H9 (cell line): ENCODE measurements around the gene TMEM191B. TPM values are rescaled to one million over a fixed set of nuclear protein-coding genes. Genes with fewer than 3 reads are reported as not detected.
"Not testable (repeated sequence)": the region's sequence is repeated elsewhere in the genome, so short reads cannot be mapped to it uniquely, and the experiment has no call there.

Experiments used
- DNase-seq: peaks from one replicate; pipeline ENCODE4 v3.0.0-alpha.2; 2017
- H2AFZ ChIP-seq: one replicate; pipeline ENCODE4 v1.6.1; 2013; ENCODE audit warnings: mild to moderate bottlenecking, low read length, control low read depth, moderate library complexity
- H2AK5ac ChIP-seq: 2 replicates; pipeline ENCODE4 v1.6.1; 2013; ENCODE audit warnings: low read length, control low read depth, mixed read lengths; ENCODE audit not compliant: insufficient read length
- H2BK120ac ChIP-seq: one replicate; pipeline ENCODE4 v1.6.1; 2013; ENCODE audit warnings: low read depth, mild to moderate bottlenecking, low read length, control low read depth, inconsistent platforms; ENCODE audit not compliant: poor library complexity, severe bottlenecking
- H2BK12ac ChIP-seq: 2 replicates; pipeline ENCODE4 v1.6.1; 2013; ENCODE audit warnings: low read length, control low read depth, mixed read lengths, low read depth; ENCODE audit not compliant: insufficient read length
- H2BK15ac ChIP-seq: 2 replicates; pipeline ENCODE4 v1.6.1; 2013; ENCODE audit warnings: low read depth, low read length, control low read depth
- H2BK20ac ChIP-seq: one replicate; pipeline ENCODE4 v1.6.1; 2013; ENCODE audit warnings: low read depth, mild to moderate bottlenecking, low read length, control low read depth, inconsistent platforms; ENCODE audit not compliant: poor library complexity, severe bottlenecking
- H2BK5ac ChIP-seq: 2 replicates; pipeline ENCODE4 v1.6.1; 2013; ENCODE audit warnings: low read length, control low read depth, mixed read lengths; ENCODE audit not compliant: insufficient read length
- H3K14ac ChIP-seq: 2 replicates; pipeline ENCODE4 v1.6.1; 2013; ENCODE audit warnings: low read length, control low read depth; ENCODE audit not compliant: insufficient read depth
- H3K18ac ChIP-seq: 2 replicates; pipeline ENCODE4 v1.6.1; 2013; ENCODE audit warnings: low read depth, mild to moderate bottlenecking, mixed read lengths, low read length, control low read depth; ENCODE audit not compliant: insufficient read length
- H3K23ac ChIP-seq: 2 replicates; pipeline ENCODE4 v1.6.1; 2013; ENCODE audit warnings: low read length, control low read depth, mixed read lengths, low read depth; ENCODE audit not compliant: insufficient read length
- H3K23me2 ChIP-seq: 2 replicates; pipeline ENCODE4 v1.6.1; 2013; ENCODE audit warnings: low read depth, mild to moderate bottlenecking, mixed read lengths, low read length, control low read depth; ENCODE audit not compliant: insufficient read length, poor library complexity, severe bottlenecking
- H3K27ac ChIP-seq: 2 replicates; pipeline ENCODE4 v1.5.1; 2013; ENCODE audit warnings: low read length, control low read depth, mixed read lengths, low read depth; ENCODE audit not compliant: insufficient read length
- H3K27me3 ChIP-seq: 2 replicates; pipeline ENCODE4 v1.6.1; 2013; ENCODE audit warnings: low read length, control low read depth, inconsistent platforms; ENCODE audit not compliant: insufficient read depth
- H3K4ac ChIP-seq: 2 replicates; pipeline ENCODE4 v1.6.1; 2013; ENCODE audit warnings: low read depth, mild to moderate bottlenecking, control low read depth, inconsistent platforms, low read length, moderate library complexity
- H3K4me1 ChIP-seq: 2 replicates; pipeline ENCODE4 v1.6.1; 2013; ENCODE audit warnings: low read length, control low read depth, inconsistent platforms; ENCODE audit not compliant: insufficient read depth
- H3K4me2 ChIP-seq: 2 replicates; pipeline ENCODE4 v1.6.1; 2013; ENCODE audit warnings: low read length, control low read depth, mixed read lengths; ENCODE audit not compliant: insufficient read length, insufficient read depth
- H3K56ac ChIP-seq: 2 replicates; pipeline ENCODE4 v1.6.1; 2013; ENCODE audit warnings: low read depth, mild to moderate bottlenecking, mixed read lengths, low read length, control low read depth; ENCODE audit not compliant: insufficient read length
- H3K79me1 ChIP-seq: 2 replicates; pipeline ENCODE4 v1.6.1; 2013; ENCODE audit warnings: low read depth, mild to moderate bottlenecking, moderate library complexity, low read length, control low read depth, inconsistent platforms; ENCODE audit not compliant: insufficient read depth, poor library complexity, severe bottlenecking
- H3K79me2 ChIP-seq: 2 replicates; pipeline ENCODE4 v1.6.1; 2013; ENCODE audit warnings: low read length, control low read depth, inconsistent platforms; ENCODE audit not compliant: insufficient read depth
- H3K9ac ChIP-seq: 2 replicates; pipeline ENCODE4 v1.6.1; 2013; ENCODE audit warnings: low read length, control low read depth, mixed read lengths; ENCODE audit not compliant: insufficient read length; ENCODE audit errors: extremely low read depth
- H3K9me3 ChIP-seq: one replicate; pipeline ENCODE4 v1.6.1; 2013; ENCODE audit warnings: low read depth, low read length, inconsistent platforms; ENCODE audit not compliant: control insufficient read depth
- H3T11ph ChIP-seq: one replicate; pipeline ENCODE4 v1.6.1; 2013; ENCODE audit warnings: mild to moderate bottlenecking, low read length, control low read depth, inconsistent platforms
- H4K20me1 ChIP-seq: one replicate; pipeline ENCODE4 v1.6.1; 2013; ENCODE audit not compliant: control insufficient read depth, insufficient read length, insufficient read depth
- H4K5ac ChIP-seq: 2 replicates; pipeline ENCODE4 v1.6.1; 2013; ENCODE audit warnings: low read depth, mild to moderate bottlenecking, mixed read lengths, low read length, control low read depth; ENCODE audit not compliant: insufficient read length
- H4K8ac ChIP-seq: replicated peaks from 2 replicates; pipeline ENCODE4 v1.6.1; 2013; ENCODE audit warnings: low read length, control low read depth, mixed read lengths, low read depth; ENCODE audit not compliant: insufficient read length
- H4K91ac ChIP-seq: 2 replicates; pipeline ENCODE4 v1.6.1; 2013; ENCODE audit warnings: low read depth, mild to moderate bottlenecking, moderate library complexity, mixed read lengths, low read length, control low read depth; ENCODE audit not compliant: insufficient read length
- H3K27ac Mint-ChIP-seq, 3 experiments: 2 replicates in 2 of 3; 3 replicates in 1 of 3; pipeline ENCODE4 v1.8.0; 2020 to 2021; ENCODE audit warnings: mixed read lengths in 3 of 3, mild to moderate bottlenecking in 1 of 3, moderate library complexity in 1 of 3
- H3K27me3 Mint-ChIP-seq: 2 replicates; pipeline ENCODE4 v1.8.0; 2021; ENCODE audit warnings: low read depth, mild to moderate bottlenecking, moderate library complexity, mixed read lengths
- H3K36me3 Mint-ChIP-seq, 3 experiments: 2 replicates in 2 of 3; 3 replicates in 1 of 3; pipeline ENCODE4 v1.8.0; 2020 to 2021; ENCODE audit warnings: low read depth in 3 of 3, mixed read lengths in 3 of 3; ENCODE audit not compliant: insufficient read depth in 1 of 3
- H3K4me1 Mint-ChIP-seq, 2 experiments: 2 replicates each; pipeline ENCODE4 v1.8.0; 2020; ENCODE audit warnings: mixed read lengths in 2 of 2
- H3K4me3 Mint-ChIP-seq, 2 experiments: 2 replicates in 1 of 2; 3 replicates in 1 of 2; pipeline ENCODE4 v1.8.0; 2020 to 2021; ENCODE audit warnings: mild to moderate bottlenecking in 2 of 2, mixed read lengths in 2 of 2, moderate library complexity in 1 of 2
- H3K9me3 Mint-ChIP-seq, 2 experiments: 2 replicates in 1 of 2; 3 replicates in 1 of 2; pipeline ENCODE4 v1.8.0; 2020; ENCODE audit warnings: mild to moderate bottlenecking in 2 of 2, mixed read lengths in 2 of 2, moderate library complexity in 1 of 2
- WGBS: extraction: QIAGEN DNeasy Blood & Tissue Kit; methylation state at CpG from one replicate; pipeline ENCODE4 v1.1.7; 2013; ENCODE audit warnings: missing lambda C conversion rate, low lambda C conversion rate, mixed read lengths; ENCODE audit not compliant: insufficient read length; ENCODE audit errors: extremely low coverage; 5-methylcytosine and 5-hydroxymethylcytosine counted together
- total RNA-seq: library from RNA; stranded (reverse); gene quantifications from 2 replicates; pipeline ENCODE4 v1.2.1, GENCODE V29; 2021

Gene TMEM191B
- total RNA-seq, 1 experiment from 2014 or later: 1.4 TPM

GRCh38 chr22:18528597-18529415, 1.2 kb downstream of the TMEM191B start:
- H3K27ac Mint-ChIP-seq, H2AK5ac ChIP-seq, H3K56ac ChIP-seq, H3K23me2 ChIP-seq, H3K9me3 ChIP-seq, H2BK15ac ChIP-seq, H3K14ac ChIP-seq, H3K4ac ChIP-seq, H2BK120ac ChIP-seq, H3K9ac ChIP-seq, H3K27me3 ChIP-seq, H2BK5ac ChIP-seq, H3K36me3 Mint-ChIP-seq, H3K9me3 Mint-ChIP-seq, H4K8ac ChIP-seq, H3K4me1 ChIP-seq, H3K79me2 ChIP-seq, H3K18ac ChIP-seq, H3K23ac ChIP-seq, H3K4me3 Mint-ChIP-seq, H2BK12ac ChIP-seq, H3K4me2 ChIP-seq, H3T11ph ChIP-seq, H4K91ac ChIP-seq, H4K5ac ChIP-seq, H3K27me3 Mint-ChIP-seq, H3K27ac ChIP-seq, H2AFZ ChIP-seq, H2BK20ac ChIP-seq, H3K4me1 Mint-ChIP-seq, H3K79me1 ChIP-seq, H4K20me1 ChIP-seq: not testable (repeated sequence)
- peak; percentile 77 for DNase-seq
- WGBS: no CpG with 5 or more reads among the region's 66 CpGs

GRCh38 chr22:18529416-18530145, 2.0 kb downstream of the TMEM191B start:
- H2BK15ac ChIP-seq, H3K56ac ChIP-seq, H3K27me3 ChIP-seq, H3K4me2 ChIP-seq, H3K4me1 Mint-ChIP-seq, H3K14ac ChIP-seq, H3K9me3 ChIP-seq, H2BK12ac ChIP-seq, H2AK5ac ChIP-seq, H3K27ac Mint-ChIP-seq, H4K91ac ChIP-seq, H3K23ac ChIP-seq, H2BK120ac ChIP-seq, H3K36me3 Mint-ChIP-seq, H3K9ac ChIP-seq, H3K4me1 ChIP-seq, H3K4ac ChIP-seq, H3K79me1 ChIP-seq, H3K27me3 Mint-ChIP-seq, H2BK5ac ChIP-seq, H3K4me3 Mint-ChIP-seq, H3K27ac ChIP-seq, H3K18ac ChIP-seq, H3K9me3 Mint-ChIP-seq, H4K20me1 ChIP-seq, H4K5ac ChIP-seq, H3K23me2 ChIP-seq, H4K8ac ChIP-seq, H2BK20ac ChIP-seq, H3T11ph ChIP-seq, DNase-seq, H3K79me2 ChIP-seq, H2AFZ ChIP-seq: not testable (repeated sequence)
- no CpG with 5 or more reads among the region's 57 CpGs for WGBS
